HG03280 (cell line): Measurements from ENCODE around the gene CYFIP2.

ENCODE experiments used
- ATAC-seq: cut with Tn5 transposase; IDR thresholded peaks from one replicate; pipeline ENCODE4 v1.9.1; 2021; ENCODE audit warnings: mild to moderate bottlenecking, moderate library complexity; ENCODE audit not compliant: unreplicated experiment

Gene CYFIP2

GRCh38 chr5:157352756-157353340, 86.9 kb downstream of the CYFIP2 start:
- no peak for ATAC-seq

- no peak for ATAC-seq
Observed at GRCh38 chr5:157354800-157355199, 88.9 kb downstream of the CYFIP2 start.

- no peak for ATAC-seq
Observed at GRCh38 chr5:157356576-157356975, 90.7 kb downstream of the CYFIP2 start.

DNA sequence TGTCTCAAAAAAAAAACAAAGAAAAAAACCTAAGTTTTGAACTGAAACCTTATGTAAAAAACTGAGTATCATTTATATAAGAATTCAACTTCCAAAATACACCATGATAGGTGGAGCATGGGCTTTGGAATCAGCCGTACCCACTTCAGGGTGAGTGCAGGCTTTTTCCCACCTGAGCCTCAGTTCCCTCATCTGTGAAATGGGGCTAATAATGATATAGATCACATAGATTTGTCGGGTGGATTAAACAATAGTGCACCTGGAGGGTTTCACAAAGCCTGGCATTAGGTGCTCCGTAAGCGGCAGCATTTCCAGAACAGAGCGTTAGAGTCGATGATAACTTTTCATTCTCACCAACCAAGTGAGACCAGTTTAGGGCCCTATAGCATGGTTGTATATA, 91.9 kb downstream of the CYFIP2 start:
- ATAC-seq = no peak

DNA sequence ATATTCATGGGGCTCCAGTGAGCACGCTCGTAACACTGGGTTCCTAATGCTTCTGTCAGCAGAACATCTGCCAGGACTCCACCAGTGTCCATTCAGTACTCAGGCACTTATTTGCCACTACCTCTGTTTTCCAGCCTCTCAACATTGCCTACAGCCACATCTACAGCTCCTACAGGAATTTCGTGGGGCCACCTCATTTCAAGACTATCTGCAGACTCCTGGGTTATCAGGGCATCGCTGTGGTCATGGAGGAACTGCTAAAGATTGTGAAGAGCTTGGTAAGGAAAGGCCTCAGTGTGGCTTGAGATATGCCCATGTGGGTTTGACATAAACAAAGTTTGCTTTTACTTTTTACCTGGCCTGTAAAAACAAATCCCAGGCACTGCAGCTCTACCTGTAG, 92.9 kb downstream of the CYFIP2 start:
- no peak for ATAC-seq

GRCh38 chr5:157359356-157360055, 93.6 kb downstream of the CYFIP2 start:
- ATAC-seq = no peak

DNA sequence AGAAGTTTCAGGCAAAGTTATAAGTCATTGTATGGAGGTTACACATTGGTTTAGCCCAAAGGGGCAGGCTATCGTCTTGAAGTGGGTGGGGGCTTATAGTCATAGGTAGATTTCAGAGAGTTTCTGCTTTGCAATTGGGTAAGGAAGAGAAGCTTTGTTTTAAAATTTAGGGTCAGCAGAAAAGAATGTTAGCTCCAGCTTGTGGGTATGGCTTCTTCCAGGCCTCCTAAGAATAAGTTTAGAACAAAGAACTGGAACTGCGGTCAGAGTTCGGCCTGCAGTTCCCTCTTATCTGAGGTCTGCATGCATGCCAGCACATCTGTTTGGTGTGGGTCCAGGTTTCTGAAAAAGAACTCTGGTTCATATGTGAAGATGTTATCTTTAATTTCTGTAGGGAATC, 96.1 kb downstream of the CYFIP2 start:
- ATAC-seq = no peak

DNA sequence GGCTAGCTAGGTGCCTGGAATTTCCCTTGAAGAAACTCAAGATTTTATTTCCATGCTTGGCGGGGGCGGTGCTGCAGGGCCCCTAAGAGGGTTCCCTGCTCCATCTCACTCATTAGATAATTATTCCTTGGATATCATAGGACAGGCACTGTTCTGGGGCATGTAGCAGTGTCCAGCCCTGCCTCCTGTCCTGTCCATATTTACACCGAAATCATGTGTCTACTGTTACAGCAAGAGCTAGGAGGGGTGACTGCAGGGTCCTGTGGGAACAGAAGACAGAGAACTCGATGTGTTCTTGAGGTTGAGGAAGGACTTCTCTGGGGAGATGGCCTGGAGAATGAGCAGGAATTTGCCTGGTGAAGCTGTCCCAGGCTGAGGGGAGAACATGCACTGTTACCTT, 96.6 kb downstream of the CYFIP2 start:
- ATAC-seq = no peak

- no peak for ATAC-seq
Observed at GRCh38 chr5:157362982-157363381, 97.1 kb downstream of the CYFIP2 start.

- ATAC-seq = no peak
Observed at GRCh38 chr5:157365732-157366131, 99.8 kb downstream of the CYFIP2 start.

DNA sequence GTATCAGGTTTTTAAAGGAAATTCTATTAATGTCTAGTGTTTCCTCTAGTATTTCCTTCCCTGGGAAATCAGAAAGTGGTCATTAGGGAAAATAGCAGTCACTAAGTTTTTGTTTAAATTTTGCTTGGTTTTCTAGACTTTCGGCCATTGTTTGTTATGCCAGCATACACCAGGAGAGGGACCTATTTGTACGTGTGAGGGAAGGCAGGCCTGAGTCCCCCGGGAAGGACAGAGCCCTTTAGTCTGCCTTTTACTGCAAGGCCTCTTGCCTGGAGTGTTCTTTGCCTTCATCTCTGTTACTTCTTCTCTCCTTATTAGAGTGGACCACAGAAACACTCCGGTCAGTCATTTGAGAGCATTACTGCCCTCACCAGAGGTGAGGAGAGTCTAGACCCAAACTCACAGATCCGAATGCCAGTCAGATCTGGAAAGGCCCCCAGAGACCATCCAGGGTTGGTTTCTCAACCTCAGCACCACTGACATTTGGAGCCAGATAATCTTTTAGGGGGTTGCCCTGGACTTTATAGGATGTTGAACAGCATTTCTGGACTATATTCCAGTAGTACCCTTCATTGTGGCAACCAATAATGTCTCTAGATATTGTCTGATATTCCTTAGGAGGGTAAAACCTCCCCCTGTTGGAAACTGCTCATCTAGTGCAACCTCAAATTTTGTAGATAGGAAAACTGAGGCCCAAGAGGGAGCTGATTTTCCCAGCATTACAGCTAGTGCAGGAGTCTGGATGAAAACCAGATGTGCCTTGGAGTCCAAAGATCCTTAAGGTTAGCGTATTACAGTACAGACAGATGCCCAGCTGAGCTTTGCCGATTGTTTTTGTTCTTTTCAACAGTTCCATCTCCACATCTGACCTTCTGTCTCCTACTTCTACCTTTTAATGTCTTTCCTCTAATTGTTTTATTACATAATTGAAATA, 101.1 kb downstream of the CYFIP2 start:
- ATAC-seq = no peak

GRCh38 chr5:157369507-157369906, 103.6 kb downstream of the CYFIP2 start:
- no peak for ATAC-seq

DNA sequence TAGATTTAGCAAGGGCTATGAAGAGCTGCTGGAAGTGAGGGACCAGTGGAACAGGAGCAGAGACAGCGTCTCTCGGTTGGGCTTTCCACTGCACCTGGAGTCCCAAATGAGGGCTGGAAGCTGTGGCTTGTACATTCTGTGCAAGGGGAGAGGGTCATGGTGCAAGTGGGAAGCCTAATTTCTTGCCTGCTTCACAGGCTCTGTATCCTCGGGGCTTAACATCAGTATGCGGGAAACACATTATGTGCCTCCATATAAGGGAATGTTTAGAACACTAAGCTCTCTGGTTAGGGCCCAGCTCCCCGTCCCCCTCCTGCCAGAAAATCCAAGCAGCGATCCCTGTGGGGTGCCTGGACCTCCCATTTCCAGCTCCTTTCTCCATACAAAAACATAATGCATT, 105.0 kb downstream of the CYFIP2 start:
- no peak for ATAC-seq

- no peak for ATAC-seq
Observed at GRCh38 chr5:157371655-157372471, 105.9 kb downstream of the CYFIP2 start.

GRCh38 chr5:157372472-157372822, 106.5 kb downstream of the CYFIP2 start:
- no peak for ATAC-seq

DNA sequence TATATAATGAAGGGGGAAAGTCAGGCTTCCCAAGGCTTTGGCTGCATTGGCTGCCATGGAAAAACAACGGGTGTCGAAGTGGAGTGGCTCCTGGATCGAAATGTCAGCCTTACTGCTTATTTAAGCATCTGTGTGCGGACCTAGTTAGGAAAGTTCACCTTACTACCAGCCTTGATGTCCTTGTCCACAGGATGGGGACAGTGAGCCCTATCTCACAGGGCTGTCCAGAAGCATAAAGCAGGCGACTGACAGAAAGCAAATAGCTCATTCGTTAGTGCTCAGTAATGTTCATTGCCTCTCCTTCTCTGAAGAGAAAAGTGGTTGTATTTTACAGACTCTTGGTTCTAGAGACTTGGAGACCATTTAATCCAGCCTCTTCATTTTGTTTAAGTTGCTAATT, 112.6 kb downstream of the CYFIP2 start:
- ATAC-seq = no peak

GRCh38 chr5:157379983-157380382, 114.1 kb downstream of the CYFIP2 start:
- no peak for ATAC-seq

- no peak for ATAC-seq
Observed at GRCh38 chr5:157381746-157382145, 115.8 kb downstream of the CYFIP2 start.

DNA sequence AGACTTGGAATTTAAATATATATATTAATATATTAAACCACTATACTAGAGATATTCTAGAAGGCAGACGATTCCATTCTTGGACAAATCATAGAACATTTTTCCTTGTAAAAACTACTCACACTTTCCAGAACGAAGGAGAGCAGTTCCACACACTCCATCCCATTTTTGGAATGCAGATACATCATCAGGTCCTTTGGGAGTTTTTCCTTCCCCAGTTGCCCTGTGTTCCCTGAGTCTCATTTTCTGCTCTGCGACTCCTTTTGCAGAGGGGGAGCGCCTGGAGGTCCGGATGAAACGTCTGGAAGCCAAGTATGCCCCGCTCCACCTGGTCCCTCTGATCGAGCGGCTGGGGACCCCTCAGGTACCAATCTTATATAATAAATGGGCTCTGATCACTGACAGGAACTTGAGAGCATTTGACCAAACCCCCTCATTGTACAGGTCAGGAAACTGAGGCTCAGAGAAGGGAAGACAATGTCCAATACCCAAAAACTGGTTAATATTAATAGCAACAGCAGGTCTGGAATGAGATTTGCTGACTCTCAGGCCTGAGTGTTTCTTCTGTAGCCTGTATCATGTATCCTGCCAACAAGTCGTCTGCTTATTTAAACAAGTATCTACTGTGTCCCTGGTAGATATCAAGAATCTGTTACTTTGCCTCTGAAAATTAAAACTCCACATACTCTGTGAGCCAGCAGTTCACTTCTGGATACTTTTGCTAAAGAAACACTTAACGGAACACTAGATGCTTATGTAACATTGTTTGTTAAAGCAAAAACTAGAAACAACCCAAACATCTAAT, 117.3 kb downstream of the CYFIP2 start:
- no peak for ATAC-seq
